ENCODE measurements around the gene C2orf81. TPM values are rescaled to one million over a fixed set of nuclear protein-coding genes. Genes with fewer than 3 reads are reported as not detected.

The C2orf81 gene
- total RNA-seq, 1 donor from 2014 or later: 3.7 TPM

DNA sequence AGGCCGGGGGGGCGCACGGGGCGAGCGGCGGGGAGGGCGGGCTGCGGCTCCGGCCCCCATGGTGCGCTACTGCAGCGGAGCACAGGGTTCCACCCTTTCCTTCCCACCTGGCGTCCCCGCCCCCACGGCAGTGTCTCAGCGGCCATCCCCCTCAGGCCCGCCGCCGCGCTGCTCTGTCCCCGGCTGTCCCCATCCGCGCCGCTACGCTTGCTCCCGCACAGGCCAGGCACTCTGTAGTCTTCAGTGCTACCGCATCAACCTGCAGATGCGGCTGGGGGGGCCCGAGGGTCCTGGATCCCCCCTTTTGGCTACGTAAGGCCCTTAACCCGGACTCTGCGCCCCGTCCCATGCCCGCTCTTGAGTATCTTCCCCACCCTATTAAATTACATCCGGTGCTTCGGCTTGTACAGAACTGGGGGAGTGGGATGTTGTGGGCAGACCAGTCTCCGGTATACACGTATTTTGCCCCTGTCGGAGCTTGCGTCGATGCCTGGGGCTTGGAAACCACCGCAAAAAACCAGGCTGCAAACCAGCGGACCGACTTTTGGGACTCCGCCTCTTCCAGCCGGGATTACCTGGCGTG is 36.2 kb upstream of the C2orf81 start:
- Mint-ChIP-seq H3K4me1 (ENCODE audit: low read depth, unreplicated experiment) (peaks cover 20% of the 10 kb centered on the region), H3K4me3 (ENCODE audit: unreplicated experiment) (peak overlapping the region; percentile 99), H3K36me3 (ENCODE audit: unreplicated experiment) (no peaks in the 10 kb centered on the region), H3K27ac (ENCODE audit: unreplicated experiment) (peak overlapping the region; percentile 97), H3K27me3 (ENCODE audit: unreplicated experiment) (peaks cover 22% of the 10 kb centered on the region), H3K9me3 (ENCODE audit: unreplicated experiment) (peaks cover 16% of the 10 kb centered on the region)
- DNase-seq: peak; percentile 83
- TF ChIP-seq, protein P1, sequence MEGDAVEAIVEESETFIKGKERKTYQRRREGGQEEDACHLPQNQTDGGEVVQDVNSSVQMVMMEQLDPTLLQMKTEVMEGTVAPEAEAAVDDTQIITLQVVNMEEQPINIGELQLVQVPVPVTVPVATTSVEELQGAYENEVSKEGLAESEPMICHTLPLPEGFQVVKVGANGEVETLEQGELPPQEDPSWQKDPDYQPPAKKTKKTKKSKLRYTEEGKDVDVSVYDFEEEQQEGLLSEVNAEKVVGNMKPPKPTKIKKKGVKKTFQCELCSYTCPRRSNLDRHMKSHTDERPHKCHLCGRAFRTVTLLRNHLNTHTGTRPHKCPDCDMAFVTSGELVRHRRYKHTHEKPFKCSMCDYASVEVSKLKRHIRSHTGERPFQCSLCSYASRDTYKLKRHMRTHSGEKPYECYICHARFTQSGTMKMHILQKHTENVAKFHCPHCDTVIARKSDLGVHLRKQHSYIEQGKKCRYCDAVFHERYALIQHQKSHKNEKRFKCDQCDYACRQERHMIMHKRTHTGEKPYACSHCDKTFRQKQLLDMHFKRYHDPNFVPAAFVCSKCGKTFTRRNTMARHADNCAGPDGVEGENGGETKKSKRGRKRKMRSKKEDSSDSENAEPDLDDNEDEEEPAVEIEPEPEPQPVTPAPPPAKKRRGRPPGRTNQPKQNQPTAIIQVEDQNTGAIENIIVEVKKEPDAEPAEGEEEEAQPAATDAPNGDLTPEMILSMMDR (IDR thresholded peaks at IDR 0.05; ENCODE audit: partially characterized antibody, unreplicated experiment): no peak

DNA sequence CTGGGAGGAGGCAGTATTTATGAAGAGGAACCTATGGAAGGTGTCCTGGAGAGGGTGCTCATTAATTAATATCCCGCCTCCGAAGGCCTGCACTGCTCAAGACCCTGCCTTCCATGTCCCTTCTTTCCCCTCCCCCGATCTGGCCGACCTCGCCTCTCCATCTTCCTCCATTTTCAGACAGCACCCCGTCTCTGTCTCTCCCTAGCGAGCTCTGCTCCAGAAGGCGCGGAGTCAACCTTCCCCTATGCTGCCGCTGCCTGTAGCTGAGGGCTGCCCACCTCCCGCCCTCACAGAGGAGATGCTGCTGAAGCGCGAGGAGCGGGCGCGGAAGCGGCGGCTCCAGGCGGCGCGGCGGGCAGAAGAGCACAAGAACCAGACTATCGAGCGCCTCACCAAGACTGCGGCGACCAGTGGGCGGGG is 35.7 kb upstream of the C2orf81 start:
- no peak for DNase-seq
- Mint-ChIP-seq H3K27me3 (ENCODE audit: unreplicated experiment) (peaks cover 22% of the 10 kb centered on the region), H3K4me3 (ENCODE audit: unreplicated experiment) (peak overlapping the region; percentile 92), H3K9me3 (ENCODE audit: unreplicated experiment) (peaks cover 16% of the 10 kb centered on the region), H3K4me1 (ENCODE audit: low read depth, unreplicated experiment) (peaks cover 20% of the 10 kb centered on the region), H3K27ac (ENCODE audit: unreplicated experiment) (peak overlapping the region; percentile 95), H3K36me3 (ENCODE audit: unreplicated experiment) (no peaks in the 10 kb centered on the region)
- TF ChIP-seq, protein P1 (IDR thresholded peaks at IDR 0.05; ENCODE audit: partially characterized antibody, unreplicated experiment): no peak

DNA sequence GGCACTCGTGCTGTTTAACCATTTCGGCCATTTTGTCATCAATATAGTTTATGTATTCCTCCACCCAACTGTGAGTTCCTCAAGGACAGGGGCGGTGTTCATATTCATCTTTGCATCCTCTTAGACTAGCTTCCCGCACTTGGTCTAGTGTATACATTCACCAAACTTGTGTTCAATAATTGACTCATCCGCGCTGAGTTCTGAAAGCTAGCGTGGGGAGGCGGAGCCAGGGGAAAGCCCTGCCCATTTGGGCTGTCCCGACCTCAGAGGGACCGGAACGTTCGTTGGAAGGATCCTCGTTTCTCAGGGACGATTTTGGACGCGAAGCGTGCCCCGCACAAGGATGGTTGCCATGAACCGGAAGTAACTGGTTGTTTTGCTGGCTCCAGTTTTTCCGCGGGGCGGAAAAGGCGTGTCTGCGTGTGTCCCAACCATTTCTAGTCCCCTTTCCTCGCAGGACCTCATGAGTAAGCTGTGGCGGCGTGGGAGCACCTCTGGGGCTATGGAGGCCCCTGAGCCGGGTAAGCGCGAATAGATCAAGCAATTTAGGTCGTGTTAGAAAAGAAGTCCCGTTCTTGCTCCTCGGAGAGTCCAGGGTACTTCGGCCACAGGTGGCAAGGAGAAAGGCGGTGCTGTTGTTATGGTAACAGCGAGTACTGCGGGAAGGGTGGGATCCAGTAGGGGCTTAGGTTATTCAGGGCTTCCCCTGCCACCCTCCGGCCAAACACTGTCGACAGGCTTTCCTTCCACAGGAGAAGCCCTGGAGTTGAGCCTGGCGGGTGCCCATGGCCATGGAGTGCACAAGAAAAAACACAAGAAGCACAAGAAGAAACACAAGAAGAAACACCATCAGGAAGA is 33.5 kb upstream of the C2orf81 start, which contains the start of gene INO80B:
Gene INO80B (plus strand): TSS at position 434 of the 858 bp plus-strand sequence. CDS start 30 bp downstream, at position 464.
- DNase-seq: peak; percentile 92
- peaks cover 19% of the 10 kb centered on the region for H3K4me1 Mint-ChIP-seq (ENCODE audit: low read depth, unreplicated experiment)

DNA sequence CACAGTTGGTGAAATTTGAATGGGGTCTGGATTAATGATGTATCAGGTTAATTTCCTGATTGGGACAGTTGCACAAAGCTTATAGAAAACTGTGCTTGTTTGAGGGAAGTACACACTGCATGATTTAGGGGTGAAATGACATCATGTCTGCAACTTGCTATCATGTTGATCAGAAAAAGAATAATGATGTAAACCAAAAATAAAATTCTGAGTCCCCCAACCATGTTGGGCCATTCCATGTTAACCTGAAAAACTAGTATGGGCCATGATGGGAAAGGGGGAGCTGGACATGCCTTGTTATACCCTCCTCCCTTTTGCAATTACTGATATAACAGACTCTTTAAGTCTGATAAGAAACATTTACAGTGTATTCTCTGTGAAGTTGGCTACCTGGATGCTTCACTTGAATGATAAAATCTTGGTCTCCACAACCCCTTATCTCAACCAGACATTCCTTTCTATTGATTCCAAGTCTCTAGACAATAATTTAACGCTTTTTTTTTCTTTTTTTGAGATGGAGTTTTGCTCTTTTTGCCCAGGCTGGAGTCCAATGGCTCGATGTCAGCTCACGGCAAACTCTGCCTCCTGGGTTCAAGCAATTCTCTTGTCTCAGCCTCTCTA is 29.3 kb upstream of the C2orf81 start:
- no peak overlapping the region for H3K4me3 Mint-ChIP-seq (ENCODE audit: unreplicated experiment)
- H3K27ac Mint-ChIP-seq (ENCODE audit: unreplicated experiment): no peak overlapping the region
- TF ChIP-seq, protein P1 (IDR thresholded peaks at IDR 0.05; ENCODE audit: partially characterized antibody, unreplicated experiment): no peak
- H3K4me1 Mint-ChIP-seq (ENCODE audit: low read depth, unreplicated experiment): peaks cover 7% of the 10 kb centered on the region
- H3K36me3 Mint-ChIP-seq (ENCODE audit: unreplicated experiment): no peaks in the 10 kb centered on the region
- no peak for DNase-seq
- H3K27me3 Mint-ChIP-seq (ENCODE audit: unreplicated experiment): peaks cover 2% of the 10 kb centered on the region
- peaks cover 4% of the 10 kb centered on the region for H3K9me3 Mint-ChIP-seq (ENCODE audit: unreplicated experiment)

More for the DNA sequence above, 33.5 kb upstream of the C2orf81 start, which contains the start of gene INO80B:
- Mint-ChIP-seq H3K9me3 (ENCODE audit: unreplicated experiment) (peaks cover 16% of the 10 kb centered on the region), H3K27me3 (ENCODE audit: unreplicated experiment) (peaks cover 19% of the 10 kb centered on the region), H3K4me3 (ENCODE audit: unreplicated experiment) (peak within 1 kb of the TSS; percentile 99), H3K27ac (ENCODE audit: unreplicated experiment) (peak within 1 kb of the TSS; percentile 79), H3K36me3 (ENCODE audit: unreplicated experiment) (no peaks in the 10 kb centered on the region)
- TF ChIP-seq, protein P1 (IDR thresholded peaks at IDR 0.05; ENCODE audit: partially characterized antibody, unreplicated experiment): no peak
